ENCODE measurements around the gene RASSF1. TPM values are rescaled to one million over a fixed set of nuclear protein-coding genes. Genes with fewer than 3 reads are reported as not detected.

RASSF1 gene
- total and polyA plus RNA-seq, 2 of the 13 experiments (the other 11 are each of a cell fraction or from before 2014, with no cell fraction given): 10.2 to 27.5 TPM

DNA sequence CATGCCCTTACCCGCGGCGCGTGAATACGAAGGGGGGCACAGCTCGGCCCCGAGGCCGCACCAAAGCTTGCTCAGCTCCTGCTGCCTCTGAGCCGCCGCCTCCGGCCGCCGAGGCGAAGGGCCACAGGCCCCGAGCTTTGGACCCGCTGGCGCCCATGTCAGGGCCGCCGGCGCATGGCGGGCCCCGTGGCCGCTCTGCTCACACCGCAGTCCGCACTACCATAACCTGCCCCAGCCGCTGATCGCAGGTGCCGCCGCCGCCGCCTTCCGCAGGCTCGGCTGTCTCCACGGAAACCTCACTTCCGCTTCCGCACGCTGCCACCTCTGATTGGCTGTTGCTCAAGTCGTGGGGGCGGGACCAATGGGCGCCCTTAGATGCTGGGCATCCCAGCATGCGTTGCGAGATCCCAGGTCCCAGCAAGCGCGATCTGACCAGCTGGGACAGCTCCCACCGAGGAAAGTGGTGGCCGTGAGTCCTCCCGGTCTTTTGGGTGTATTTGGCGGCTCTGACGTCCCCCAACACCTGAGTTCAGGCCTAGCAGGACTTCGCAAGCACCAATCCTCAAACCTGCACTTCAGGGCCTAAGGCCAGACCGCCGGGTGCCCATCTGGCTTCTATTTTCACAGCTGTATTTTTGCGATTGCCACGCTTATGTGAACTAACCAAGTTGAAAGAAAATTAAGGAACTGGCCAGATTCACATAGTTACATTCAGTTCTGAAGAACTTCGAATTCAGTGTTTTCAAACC, 12.5 kb downstream of the RASSF1 start, which contains the start of gene TUSC2 (continued):
- TF ChIP-seq U2AF2 (IDR thresholded peaks at IDR 0.05; ENCODE audit: low read depth, low read length) (no peak), ZNF724P (CRISPR knock-in tag; IDR thresholded peaks at IDR 0.05; ENCODE audit: borderline replicate concordance) (no peak), ZNF775 (CRISPR knock-in tag; IDR thresholded peaks at IDR 0.05; ENCODE audit: borderline replicate concordance) (no peak), ZNF468 (CRISPR knock-in tag; IDR thresholded peaks at IDR 0.05) (no peak), TBX3 (IDR thresholded peaks at IDR 0.05; ENCODE audit: borderline replicate concordance) (peak; percentile 19; the same call in 1 of the 2 replicates), ZFX (CRISPR knock-in tag; IDR thresholded peaks at IDR 0.05; ENCODE audit: low read depth) (peak; percentile 72), ISX (CRISPR knock-in tag; conservative IDR thresholded peaks at IDR 0.05) (no peak), ZNF10 (CRISPR knock-in tag; IDR thresholded peaks at IDR 0.05; ENCODE audit: borderline replicate concordance, low read depth) (no peak), ZNF773 (CRISPR knock-in tag; IDR thresholded peaks at IDR 0.05; ENCODE audit: borderline replicate concordance) (no peak), ZSCAN25 (CRISPR knock-in tag; IDR thresholded peaks at IDR 0.05) (no peak), ZIK1 (CRISPR knock-in tag; IDR thresholded peaks at IDR 0.05; ENCODE audit: borderline replicate concordance, low read depth) (no peak), ZNF326 (CRISPR knock-in tag; IDR thresholded peaks at IDR 0.05; ENCODE audit: borderline replicate concordance) (no peak; the same call in 1 of the 2 replicates), NFE2L1 (CRISPR knock-in tag; IDR thresholded peaks at IDR 0.05; ENCODE audit: borderline replicate concordance) (no peak), ZNF263 (CRISPR knock-in tag; IDR thresholded peaks at IDR 0.05) (peak; percentile 45; the same call in 1 of the 2 replicates), SCMH1 (CRISPR knock-in tag; IDR thresholded peaks at IDR 0.05; ENCODE audit: borderline replicate concordance) (no peak), IRF2 (CRISPR knock-in tag; IDR thresholded peaks at IDR 0.05) (peak; percentile 61), ZNF205 (CRISPR knock-in tag; IDR thresholded peaks at IDR 0.05) (no peak), ZNF446 (CRISPR knock-in tag; IDR thresholded peaks at IDR 0.05) (no peak), TRIM24 (CRISPR knock-in tag; IDR thresholded peaks at IDR 0.05) (no peak), SMC3 (IDR thresholded peaks at IDR 0.05; ENCODE audit: low read length) (no peak), KMT2B (CRISPR knock-in tag; IDR thresholded peaks at IDR 0.05) (peak; percentile 83), ZNF274 (CRISPR knock-in tag; IDR thresholded peaks at IDR 0.05) (peak; percentile 71; the same call in 1 of the 2 replicates), CHD4 (IDR thresholded peaks at IDR 0.05; ENCODE audit: borderline replicate concordance, low read length) (no peak), NR3C1 (CRISPR knock-in tag; IDR thresholded peaks at IDR 0.05) (no peak), ZNF432 (CRISPR knock-in tag; IDR thresholded peaks at IDR 0.05; ENCODE audit: borderline replicate concordance) (no peak), ATAD3A (CRISPR knock-in tag; IDR thresholded peaks at IDR 0.05) (no peak), ZNF30 (CRISPR knock-in tag; IDR thresholded peaks at IDR 0.05) (no peak)
- TF ChIP-seq, protein P1, sequence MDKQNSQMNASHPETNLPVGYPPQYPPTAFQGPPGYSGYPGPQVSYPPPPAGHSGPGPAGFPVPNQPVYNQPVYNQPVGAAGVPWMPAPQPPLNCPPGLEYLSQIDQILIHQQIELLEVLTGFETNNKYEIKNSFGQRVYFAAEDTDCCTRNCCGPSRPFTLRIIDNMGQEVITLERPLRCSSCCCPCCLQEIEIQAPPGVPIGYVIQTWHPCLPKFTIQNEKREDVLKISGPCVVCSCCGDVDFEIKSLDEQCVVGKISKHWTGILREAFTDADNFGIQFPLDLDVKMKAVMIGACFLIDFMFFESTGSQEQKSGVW (CRISPR knock-in tag; IDR thresholded peaks at IDR 0.05; ENCODE audit: borderline replicate concordance): no peak
- TF ChIP-seq, protein P2, sequence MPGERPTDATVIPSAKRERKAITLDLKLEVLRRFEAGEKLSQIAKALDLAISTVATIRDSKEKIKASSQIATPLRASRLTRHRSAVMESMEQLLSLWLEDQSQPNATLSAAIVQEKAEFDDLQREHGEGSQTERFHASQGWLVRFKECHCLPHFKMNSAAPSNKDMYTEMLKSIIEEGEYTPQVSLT (CRISPR knock-in tag; IDR thresholded peaks at IDR 0.05; ENCODE audit: borderline replicate concordance, low read depth): no peak
